PC-3 (cell line): ENCODE measurements around the gene EXOC6B. TPM values are rescaled to one million over a fixed set of nuclear protein-coding genes. Genes with fewer than 3 reads are reported as not detected.

Experiments
- ATAC-seq: fragments of 200-7000 bp; cut with Tn5 transposase; 2 replicates; pipeline ENCODE4 v1.9.1; 2020; ENCODE audit warnings: mild to moderate bottlenecking, moderate library complexity
- BruUV-seq: library from RNA; stranded (reverse); fragments of 400-500 nt; replicated peaks from 2 replicates; lab custom pipeline; 2021; lab: Mats Ljungman, UMichigan
- CTCF ChIA-PET: fragments of 300-600 bp; sonication (Branson Sonifier 250); formaldehyde crosslinking; loops from one replicate; lab custom pipeline; 2022; ENCODE audit warnings: antibody characterized with exemption; lab: Charles Lee
- POLR2A ChIA-PET: fragments of 300-600 bp; sonication (Branson Sonifier 250); formaldehyde crosslinking; loops from one replicate; lab custom pipeline; 2022; ENCODE audit warnings: antibody characterized with exemption; ENCODE audit not compliant: unreplicated experiment; lab: Charles Lee
- DNase-seq: peaks from one replicate; pipeline ENCODE4 v3.0.0-alpha.2; 2015
- H2AFZ ChIP-seq: fragments of 300-600 bp; sonication (generic); 2 replicates; pipeline ENCODE4 v1.6.0; 2016; ENCODE audit warnings: antibody characterized with exemption, low read length
- H3F3A ChIP-seq: fragments of 300-600 bp; sonication (generic); one replicate; pipeline ENCODE4 v1.6.0; 2017; ENCODE audit warnings: antibody characterized with exemption, low read length, control low read depth, mild to moderate bottlenecking; ENCODE audit not compliant: unreplicated experiment
- H3K27ac ChIP-seq: fragments of 300-600 bp; sonication (generic); 2 replicates; pipeline ENCODE4 v1.5.1; 2016; ENCODE audit warnings: mild to moderate bottlenecking, low read length
- H3K27me3 ChIP-seq: fragments of 300-600 bp; sonication (generic); 2 replicates; pipeline ENCODE4 v1.6.1; 2016; ENCODE audit warnings: low read length, mixed read lengths
- H3K36me3 ChIP-seq: fragments of 300-600 bp; sonication (generic); 2 replicates; pipeline ENCODE4 v1.6.1; 2016; ENCODE audit warnings: low read depth, mixed run types, low read length, mixed read lengths
- H3K4me1 ChIP-seq: fragments of 300-600 bp; sonication (generic); 2 replicates; pipeline ENCODE4 v1.5.1; 2016; ENCODE audit warnings: low read length; ENCODE audit not compliant: insufficient read depth
- H3K4me2 ChIP-seq: fragments of 300-600 bp; sonication (generic); 2 replicates; pipeline ENCODE4 v1.6.0; 2016; ENCODE audit warnings: low read length
- H3K4me3 ChIP-seq: fragments of 300-600 bp; sonication (generic); 2 replicates; pipeline ENCODE4 v1.5.1; 2016; ENCODE audit warnings: mild to moderate bottlenecking, low read length, mixed read lengths
- H3K79me2 ChIP-seq: fragments of 300-600 bp; sonication (generic); 2 replicates; pipeline ENCODE4 v1.6.1; 2017; ENCODE audit warnings: low read length, mixed read lengths
- H3K9ac ChIP-seq: fragments of 300-600 bp; sonication (generic); 2 replicates; pipeline ENCODE4 v1.6.0; 2016; ENCODE audit warnings: mild to moderate bottlenecking, low read length
- H3K9me2 ChIP-seq: fragments of 300-600 bp; sonication (generic); replicated peaks from 2 replicates; pipeline ENCODE4 v1.6.1; 2016; ENCODE audit warnings: mixed run types, low read length, mixed read lengths
- H3K9me3 ChIP-seq: fragments of 300-600 bp; sonication (generic); 2 replicates; pipeline ENCODE4 v1.6.1; 2016; ENCODE audit warnings: low read length, mixed read lengths
- H4K20me1 ChIP-seq: fragments of 300-600 bp; sonication (generic); 2 replicates; pipeline ENCODE4 v1.6.1; 2016; ENCODE audit warnings: low read length, mixed read lengths
- CTCF ChIP-seq: fragments of 300-600 bp; sonication (generic); conservative IDR thresholded peaks from 2 replicates; pipeline ENCODE4 v1.5.1; 2017; ENCODE audit warnings: antibody characterized with exemption, low read depth, mild to moderate bottlenecking, low read length
- EZH2 ChIP-seq: fragments of 300-600 bp; sonication (generic); IDR thresholded peaks from one replicate; pipeline ENCODE4 v1.6.1; 2017; ENCODE audit warnings: antibody characterized with exemption, mild to moderate bottlenecking, low read length; ENCODE audit not compliant: unreplicated experiment
- EZH2phosphoT487 ChIP-seq: fragments of 300-600 bp; sonication (generic); IDR thresholded peaks from 2 replicates; pipeline ENCODE4 v1.6.1; 2018; ENCODE audit warnings: mild to moderate bottlenecking, antibody characterized with exemption, low read length, borderline replicate concordance
- intact Hi-C: fragments of 100-400 bp; cut with micrococcal nuclease; formaldehyde crosslinking; loops from 2 replicates; pipeline ENCODE4 v1.9.0; 2023
- total RNA-seq: library from RNA; depleted of rRNA; stranded (reverse); fragments of >200 nt; gene quantifications from 2 replicates; pipeline ENCODE4 v1.2.3, GENCODE V29; 2014

Gene EXOC6B
- total RNA-seq, 1 experiment from 2014 or later, result 13.9 TPM

GRCh38 chr2:72154386-72154975, 671.4 kb downstream of the EXOC6B start:
- H3K27me3 ChIP-seq, result peaks cover 7% of the 10 kb centered on the region
- CTCF ChIA-PET, result no interaction called here
- no peak overlapping the region for H3K27ac ChIP-seq
- TF ChIP-seq CTCF, result no peak
- no peak for TF ChIP-seq EZH2phosphoT487
- no peak for TF ChIP-seq EZH2
- H2AFZ ChIP-seq, result no peak overlapping the region
- H3K36me3 ChIP-seq, result no peaks in the 10 kb centered on the region
- no peaks in the 10 kb centered on the region for H3K79me2 ChIP-seq
- DNase-seq (no peak), ATAC-seq (no peak)
- no peak overlapping the region for H3K4me3 ChIP-seq
- intact Hi-C loops, result loop anchor here (5.0 kb wide), 2 partner anchors 362 to 547 kb away; no protein-coding TSS in a partner anchor
- no peaks in the 10 kb centered on the region for H3K9me3 ChIP-seq
- H3K9ac ChIP-seq, result no peak overlapping the region
- H3F3A ChIP-seq, result no peaks in the 10 kb centered on the region
- no peaks in the 10 kb centered on the region for H3K9me2 ChIP-seq
- peaks cover 11% of the 10 kb centered on the region for H3K4me1 ChIP-seq
- BruUV-seq, result no TSS peak
- POLR2A ChIA-PET, result no interaction called here
- H4K20me1 ChIP-seq, result no peaks in the 10 kb centered on the region
- H3K4me2 ChIP-seq, result no peak overlapping the region

- Histone ChIP-seq H3K9me3 (no peaks in the 10 kb centered on the region), H3K9me2 (no peaks in the 10 kb centered on the region), H4K20me1 (no peaks in the 10 kb centered on the region), H3K36me3 (no peaks in the 10 kb centered on the region), H3F3A (no peaks in the 10 kb centered on the region), H3K79me2 (no peaks in the 10 kb centered on the region), H3K4me1 (peaks cover 15% of the 10 kb centered on the region), H3K4me2 (no peak overlapping the region), H3K27me3 (peaks cover 11% of the 10 kb centered on the region), H3K27ac (no peak overlapping the region), H2AFZ (no peak overlapping the region), H3K9ac (no peak overlapping the region), H3K4me3 (no peak overlapping the region)
- DNase-seq (no peak), ATAC-seq (no peak)
- POLR2A ChIA-PET, result no interaction called here
- BruUV-seq, result no TSS peak
- TF ChIP-seq EZH2, result no peak
- TF ChIP-seq EZH2phosphoT487, result no peak
- no peak for TF ChIP-seq CTCF
- CTCF ChIA-PET, result no interaction called here
- intact Hi-C loops, result loop anchor here (5.0 kb wide), 2 partner anchors 362 to 547 kb away; no protein-coding TSS in a partner anchor
Observed at GRCh38 chr2:72153924-72154323, 671.9 kb downstream of the EXOC6B start.
